LNCAP (cell line): ENCODE measurements around the gene ZSWIM3.

Source experiments
- TF ChIP-seq, protein P1 (sequence below): fragments of 450-650 bp; IDR thresholded peaks from 2 replicates; pipeline ENCODE4 v1.5.1; 2017; ENCODE audit warnings: mild to moderate bottlenecking

ZSWIM3 gene

GRCh38 chr20:45827030-45827652 is 30.3 kb upstream of the ZSWIM3 start, which contains the start of gene TNNC2:
TSS of gene TNNC2 (minus strand) at chr20:45827312. CDS start at chr20:45827248, 64 bp downstream.
- TF ChIP-seq, protein P1, sequence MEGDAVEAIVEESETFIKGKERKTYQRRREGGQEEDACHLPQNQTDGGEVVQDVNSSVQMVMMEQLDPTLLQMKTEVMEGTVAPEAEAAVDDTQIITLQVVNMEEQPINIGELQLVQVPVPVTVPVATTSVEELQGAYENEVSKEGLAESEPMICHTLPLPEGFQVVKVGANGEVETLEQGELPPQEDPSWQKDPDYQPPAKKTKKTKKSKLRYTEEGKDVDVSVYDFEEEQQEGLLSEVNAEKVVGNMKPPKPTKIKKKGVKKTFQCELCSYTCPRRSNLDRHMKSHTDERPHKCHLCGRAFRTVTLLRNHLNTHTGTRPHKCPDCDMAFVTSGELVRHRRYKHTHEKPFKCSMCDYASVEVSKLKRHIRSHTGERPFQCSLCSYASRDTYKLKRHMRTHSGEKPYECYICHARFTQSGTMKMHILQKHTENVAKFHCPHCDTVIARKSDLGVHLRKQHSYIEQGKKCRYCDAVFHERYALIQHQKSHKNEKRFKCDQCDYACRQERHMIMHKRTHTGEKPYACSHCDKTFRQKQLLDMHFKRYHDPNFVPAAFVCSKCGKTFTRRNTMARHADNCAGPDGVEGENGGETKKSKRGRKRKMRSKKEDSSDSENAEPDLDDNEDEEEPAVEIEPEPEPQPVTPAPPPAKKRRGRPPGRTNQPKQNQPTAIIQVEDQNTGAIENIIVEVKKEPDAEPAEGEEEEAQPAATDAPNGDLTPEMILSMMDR, result no peak

- TF ChIP-seq, protein P1, result no peak
Observed at GRCh38 chr20:45827712-45828111, 29.7 kb upstream of the ZSWIM3 start.

- TF ChIP-seq, protein P1, result no peak
Observed at GRCh38 chr20:45828589-45828988, 28.8 kb upstream of the ZSWIM3 start.

- TF ChIP-seq, protein P1, result no peak
Observed at GRCh38 chr20:45832619-45833018, 24.8 kb upstream of the ZSWIM3 start.

- TF ChIP-seq, protein P1, result no peak
Observed at GRCh38 chr20:45833030-45833882, 24.2 kb upstream of the ZSWIM3 start, which contains the start of gene SNX21. TSS of gene SNX21 (plus strand) at chr20:45833799. CDS start at chr20:45833920, 121 bp downstream.

GRCh38 chr20:45833883-45834796 is 23.3 kb upstream of the ZSWIM3 start:
- TF ChIP-seq, protein P1, result no peak

DNA sequence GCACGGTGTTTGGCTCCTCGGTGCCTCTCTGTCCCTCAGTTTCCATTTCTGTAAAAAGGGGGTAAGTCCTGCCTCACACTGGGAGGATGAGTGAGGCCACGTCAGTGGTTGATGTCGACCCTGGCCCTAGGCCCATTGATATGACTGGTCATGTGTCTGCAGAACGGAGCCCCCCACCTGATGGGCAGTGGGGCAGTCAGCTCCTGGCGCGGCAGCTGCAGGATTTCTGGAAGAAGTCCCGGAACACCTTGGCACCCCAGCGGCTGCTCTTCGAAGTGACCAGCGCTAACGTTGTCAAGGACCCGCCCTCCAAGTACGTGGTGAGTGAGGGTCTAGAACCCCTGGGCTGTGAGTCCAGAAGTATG is 22.6 kb upstream of the ZSWIM3 start:
- TF ChIP-seq, protein P1, result no peak
